ENCODE results near the gene UQCRC1.

- no peak for TF ChIP-seq CTCF (conservative IDR thresholded peaks at IDR 0.05; ENCODE audit: low read depth, low read length)
- TF ChIP-seq EZH2phosphoT487 (IDR thresholded peaks at IDR 0.05; ENCODE audit: borderline replicate concordance, low read length): no peak
- no peak for TF ChIP-seq EZH2 (IDR thresholded peaks at IDR 0.05; ENCODE audit: low read length, unreplicated experiment)
Measured at GRCh38 chr3:48560648-48561018, 48.8 kb downstream of the UQCRC1 start.
